HepG2 (cell line): ENCODE results near the gene ELF1. TPM values are rescaled to one million over a fixed set of nuclear protein-coding genes. Genes with fewer than 3 reads are reported as not detected.
A peak's percentile ranks its signal among the peaks of the same experiment; 100 is the strongest.

Experiments
- CEBPG ChIP-seq: IDR thresholded peaks from 2 replicates; pipeline ENCODE4 v1.6.1; 2016
- CTCF ChIP-seq: sonication (generic); formaldehyde crosslinking; IDR thresholded peaks from 2 replicates; pipeline ENCODE4 v1.5.0; 2020; ENCODE audit warnings: mild to moderate bottlenecking, missing genetic modification reagents, moderate library complexity
- FOXA1 ChIP-seq, 2 experiments: fragments of 450-650 bp in 1 of 2; sonication (generic) in 1 of 2; formaldehyde crosslinking in 1 of 2; IDR thresholded peaks; 2 replicates each; pipeline versions ENCODE4 v1.4.0 to v1.6.1; 2016 to 2020; ENCODE audit warnings: missing genetic modification reagents in 1 of 2
- GATA4 ChIP-seq: sonication (generic); IDR thresholded peaks from 2 replicates; pipeline ENCODE4 v1.6.1; 2016; ENCODE audit warnings: antibody characterized with exemption, low read depth, borderline replicate concordance
- HOMEZ ChIP-seq: IDR thresholded peaks from 2 replicates; pipeline ENCODE4 v1.6.1; 2016; ENCODE audit warnings: low read depth
- MXD3 ChIP-seq: IDR thresholded peaks from 2 replicates; pipeline ENCODE4 v1.6.1; 2016; ENCODE audit warnings: mild to moderate bottlenecking, missing biosample characterization, missing genetic modification reagents
- PRMT3 ChIP-seq: sonication (generic); formaldehyde crosslinking; IDR thresholded peaks from 2 replicates; pipeline ENCODE4 v1.8.1; 2022; ENCODE audit warnings: low read depth, mild to moderate bottlenecking, moderate library complexity, missing genetic modification reagents, borderline replicate concordance
- RARA ChIP-seq: IDR thresholded peaks from 2 replicates; pipeline ENCODE4 v1.6.1; 2016; ENCODE audit warnings: missing genetic modification reagents, missing compliant biosample characterization
- REXO4 ChIP-seq: sonication (generic); formaldehyde crosslinking; IDR thresholded peaks from 2 replicates; pipeline ENCODE4 v1.8.0; 2022; ENCODE audit warnings: missing genetic modification reagents, mild to moderate bottlenecking, borderline replicate concordance
- SMC3 ChIP-seq: IDR thresholded peaks from 2 replicates; pipeline ENCODE4 v1.6.1; 2011; ENCODE audit warnings: low read length, improper control_type of control experiment
- SRF ChIP-seq: IDR thresholded peaks from 2 replicates; pipeline ENCODE4 v1.6.1; 2011; ENCODE audit warnings: mild to moderate bottlenecking, low read depth, low read length, moderate library complexity
- STAG1 ChIP-seq: sonication (generic); formaldehyde crosslinking; IDR thresholded peaks from 2 replicates; pipeline ENCODE4 v1.4.0; 2020; ENCODE audit warnings: missing genetic modification reagents
- YEATS4 ChIP-seq: sonication (generic); formaldehyde crosslinking; IDR thresholded peaks from 2 replicates; pipeline ENCODE4 v1.4.0; 2020; ENCODE audit warnings: missing genetic modification reagents, borderline replicate concordance
- ZNF30 ChIP-seq: sonication (generic); formaldehyde crosslinking; IDR thresholded peaks from 2 replicates; pipeline ENCODE4 v1.5.0; 2020; ENCODE audit warnings: mild to moderate bottlenecking, missing genetic modification reagents
- ZNF33B ChIP-seq: sonication (generic); formaldehyde crosslinking; IDR thresholded peaks from 2 replicates; pipeline ENCODE4 v1.5.1; 2020; ENCODE audit warnings: mild to moderate bottlenecking, missing genetic modification reagents
- ZNF407 ChIP-seq: sonication (generic); formaldehyde crosslinking; IDR thresholded peaks from one replicate; pipeline ENCODE4 v1.5.1; 2020; ENCODE audit warnings: mild to moderate bottlenecking, missing genetic modification reagents; ENCODE audit errors: not compliant biosample characterization
- ZNF879 ChIP-seq: sonication (generic); formaldehyde crosslinking; IDR thresholded peaks from 2 replicates; pipeline ENCODE4 v1.8.1; 2023; ENCODE audit warnings: missing genetic modification reagents
- polyA plus RNA-seq, 8 experiments: library from polyadenylated mRNA; depleted of rRNA in 3 of 8; stranded (reverse) in 7 of 8; unstranded in 1 of 8; fragments of >200 nt; fragmentation: Illumina TruSeq in 4 of 8; extraction: Trizol in 4 of 8; gene quantifications; 2 replicates each; pipeline versions ENCODE4 v1.2.1 to v1.2.3, GENCODE V29; 2011 to 2016; ENCODE audit warnings: low read depth in 4 of 8, missing spikeins in 1 of 8, mixed read lengths in 1 of 8; ENCODE audit not compliant: insufficient read depth in 1 of 8
- total RNA-seq, 5 experiments: library from RNA; depleted of rRNA; stranded (reverse); fragments of >200 nt; fragmentation: Illumina TruSeq; extraction: Trizol; gene quantifications; 2 replicates each; pipeline ENCODE4 v1.2.3, GENCODE V29; 2016; ENCODE audit warnings: low read depth in 1 of 5

Gene ELF1
- total and polyA plus RNA-seq, 2 of the 13 experiments (the other 11 are each of a cell fraction or from before 2014, with no cell fraction given), result 24.6 to 71.5 TPM

- TF ChIP-seq PRMT3 (CRISPR knock-in tag) (no peak), SMC3 (peak; percentile 51), HOMEZ (0 out of 2 replicates have a peak, but pooled peaks have one; percentile 28), MXD3 (no peak), ZNF407 (CRISPR knock-in tag) (no peak), STAG1 (peak; percentile 51), GATA4 (no peak), YEATS4 (no peak), REXO4 (CRISPR knock-in tag) (no peak), ZNF33B (CRISPR knock-in tag) (no peak), CEBPG (CRISPR knock-in tag) (0 out of 2 replicates have a peak, but pooled peaks have one; percentile 4), ZNF30 (CRISPR knock-in tag) (no peak), ZNF879 (CRISPR knock-in tag) (no peak), FOXA1 (IDR thresholded peaks at IDR 0.05) (no peak), FOXA1 (CRISPR knock-in tag; IDR thresholded peaks at IDR 0.05) (peak; percentile 45), CTCF (CRISPR knock-in tag) (peak; percentile 63), SRF (peak; percentile 55; the same call in 1 of the 2 replicates), RARA (CRISPR knock-in tag) (0 out of 2 replicates have a peak, but pooled peaks have one; percentile 17)
Measured at GRCh38 chr13:40974460-40975407, 44.4 kb downstream of the ELF1 start (continued).
